GM19099 (cell line): ENCODE results near the gene GATA5.

Experiments
- POLR2A ChIP-seq: IDR thresholded peaks from 3 replicates; pipeline ENCODE4 v1.6.1; 2011; ENCODE audit warnings: low read depth; ENCODE audit not compliant: insufficient read length; ENCODE audit errors: extremely low read depth

The GATA5 gene

DNA sequence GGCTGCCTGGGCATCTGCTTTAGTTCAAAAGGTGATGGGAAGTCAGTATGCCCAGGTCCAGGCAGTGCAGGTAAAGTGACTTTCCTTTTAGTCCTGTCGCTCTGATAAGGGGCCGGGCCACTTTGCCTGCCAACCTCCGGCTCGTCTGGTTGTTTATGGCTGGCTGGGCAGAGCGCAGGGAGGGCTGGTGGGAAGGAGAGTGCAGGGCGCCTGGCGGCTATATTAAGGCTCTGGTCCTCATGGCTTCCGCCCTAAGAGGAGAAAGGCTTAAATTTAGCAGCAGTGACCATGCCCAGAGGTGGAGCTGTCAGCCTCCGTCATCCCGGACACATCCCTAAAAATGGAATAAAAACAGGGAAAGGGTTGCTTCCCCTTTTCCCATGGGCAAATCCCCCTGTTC lies 14.6 kb downstream of the GATA5 start:
- no peak for TF ChIP-seq POLR2A

DNA sequence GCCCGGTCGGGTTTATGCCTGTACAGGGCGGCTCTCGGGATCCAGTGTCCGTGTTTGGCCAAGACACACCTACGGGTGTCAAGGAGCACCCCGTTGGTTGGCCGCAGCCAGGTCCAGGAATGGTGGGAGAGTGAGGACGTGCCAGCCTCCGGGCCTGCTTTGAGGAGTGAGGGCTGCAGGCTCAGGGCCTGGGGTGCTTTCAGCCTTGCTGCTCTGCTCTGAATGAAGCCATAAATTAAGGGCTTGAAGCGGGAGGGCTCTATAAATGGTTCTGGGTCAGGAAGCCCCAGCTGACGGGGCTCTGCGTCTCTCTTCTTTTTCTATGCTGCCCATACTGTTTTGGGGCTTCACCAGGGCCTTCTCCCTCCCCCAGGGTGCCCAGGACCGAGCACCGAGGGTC lies 15.1 kb downstream of the GATA5 start:
- no peak for TF ChIP-seq POLR2A

- TF ChIP-seq POLR2A, result no peak
Measured at GRCh38 chr20:62459488-62459887, 16.3 kb downstream of the GATA5 start.

- no peak for TF ChIP-seq POLR2A
Measured at GRCh38 chr20:62458275-62459251, 17.2 kb downstream of the GATA5 start.

DNA sequence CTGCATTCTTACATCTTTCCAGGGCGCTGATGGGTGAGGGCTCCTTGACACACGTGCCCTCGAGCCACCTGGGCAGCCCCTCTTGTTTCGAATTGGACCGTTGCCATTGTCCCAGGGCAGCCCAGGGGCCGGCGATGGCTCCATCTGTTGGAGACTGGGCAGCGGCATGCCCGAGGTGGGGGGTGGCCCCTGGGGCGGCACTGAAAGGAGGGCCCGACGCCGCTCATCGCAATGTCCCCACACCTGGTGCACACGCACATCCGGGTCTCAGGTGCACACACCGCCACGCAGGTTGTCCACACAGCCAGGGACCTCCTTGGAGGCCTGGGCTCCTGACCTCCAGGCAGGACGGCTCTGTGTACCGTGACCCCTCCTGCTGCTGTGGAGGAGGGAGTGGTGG lies 18.0 kb downstream of the GATA5 start:
- no peak for TF ChIP-seq POLR2A

- TF ChIP-seq POLR2A, result no peak
Measured at GRCh38 chr20:62457098-62457497, 18.7 kb downstream of the GATA5 start.

DNA sequence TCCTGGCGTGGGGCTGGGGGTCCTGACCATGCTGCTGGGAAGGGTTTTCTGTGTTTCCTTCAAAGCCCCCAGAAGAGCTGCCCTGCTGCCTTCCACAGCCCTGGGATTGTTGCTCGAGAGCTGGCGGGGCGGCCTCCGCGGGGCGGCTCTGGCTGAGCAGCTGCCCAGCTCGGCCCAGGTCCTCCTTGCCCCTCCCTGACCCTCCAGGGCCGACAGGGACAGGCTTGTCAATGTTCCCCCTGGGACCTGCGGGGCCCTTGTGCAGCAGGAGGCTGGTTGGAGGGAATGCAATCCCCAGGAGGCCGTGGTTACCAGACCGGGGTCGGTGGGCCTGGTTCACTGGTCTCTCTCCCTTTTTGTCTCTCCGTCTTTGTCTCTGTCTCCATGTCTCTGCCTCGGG lies 19.9 kb downstream of the GATA5 start:
- no peak for TF ChIP-seq POLR2A

DNA sequence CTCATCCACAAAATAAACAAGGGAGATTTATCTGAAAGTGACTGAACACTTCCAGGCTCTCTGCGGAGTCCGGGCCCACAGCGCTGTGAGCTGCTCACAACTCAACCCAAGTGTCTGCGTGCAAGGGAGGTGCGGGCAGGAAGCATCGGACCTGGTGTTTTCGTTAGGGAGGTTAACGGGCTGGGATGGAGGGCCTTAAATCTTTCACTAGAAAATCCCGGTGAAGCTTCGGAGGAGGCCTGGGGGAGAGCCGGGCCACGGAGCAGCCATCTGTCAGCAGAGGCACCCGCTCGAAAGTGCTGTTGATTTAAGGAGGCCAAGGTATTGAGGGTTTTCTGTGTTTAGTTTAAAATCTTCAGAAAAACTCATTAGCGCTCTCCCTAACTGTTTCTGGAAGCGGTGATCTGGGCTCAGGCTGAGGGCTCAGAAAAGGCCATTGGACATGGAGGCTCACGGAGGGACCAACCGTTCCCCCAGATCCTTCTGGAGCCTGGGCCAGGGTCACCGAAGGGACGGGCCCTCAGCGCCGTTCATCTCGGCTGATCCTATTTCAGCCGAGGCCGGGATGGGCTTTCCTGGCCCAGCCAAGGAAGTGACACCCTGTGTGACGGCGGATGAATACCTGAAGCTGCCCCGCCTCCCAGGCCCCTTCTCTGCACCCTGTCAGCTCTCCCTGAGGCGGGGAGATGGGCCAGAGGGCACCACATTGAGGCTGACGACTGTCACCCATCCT lies 20.7 kb downstream of the GATA5 start:
- no peak for TF ChIP-seq POLR2A

DNA sequence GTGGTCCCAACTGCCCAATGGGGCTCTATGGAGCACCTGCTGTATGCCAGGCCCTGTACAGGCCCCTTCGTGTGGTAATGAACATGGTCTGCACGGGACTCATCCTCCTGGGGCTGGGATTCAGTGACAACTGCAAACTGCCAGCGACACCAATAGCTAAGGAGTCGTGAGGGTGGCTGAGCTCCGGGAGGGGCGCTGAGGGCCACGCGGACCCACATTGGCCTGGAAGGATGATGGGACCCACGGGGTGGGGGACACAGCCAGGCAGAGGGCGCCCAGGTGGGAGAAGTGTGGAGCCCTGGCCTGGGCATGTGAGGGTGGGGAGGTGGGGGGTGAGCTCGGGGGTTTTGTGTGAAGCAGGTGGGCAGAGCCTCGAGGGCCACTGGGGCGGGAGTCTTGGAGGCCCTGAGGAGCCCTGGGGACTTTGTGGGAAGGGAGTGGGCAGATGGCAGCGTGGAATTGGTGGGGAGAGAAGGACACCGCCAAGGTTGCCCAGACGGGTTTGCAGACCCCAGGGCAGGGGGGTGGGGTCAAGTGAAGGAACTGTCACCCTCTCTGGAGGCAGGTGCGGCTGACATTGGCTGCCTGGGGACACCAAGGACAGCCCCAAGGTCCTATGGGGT lies 22.5 kb downstream of the GATA5 start:
- TF ChIP-seq POLR2A, result no peak

GRCh38 chr20:62452475-62453095 lies 23.2 kb downstream of the GATA5 start:
- no peak for TF ChIP-seq POLR2A

DNA sequence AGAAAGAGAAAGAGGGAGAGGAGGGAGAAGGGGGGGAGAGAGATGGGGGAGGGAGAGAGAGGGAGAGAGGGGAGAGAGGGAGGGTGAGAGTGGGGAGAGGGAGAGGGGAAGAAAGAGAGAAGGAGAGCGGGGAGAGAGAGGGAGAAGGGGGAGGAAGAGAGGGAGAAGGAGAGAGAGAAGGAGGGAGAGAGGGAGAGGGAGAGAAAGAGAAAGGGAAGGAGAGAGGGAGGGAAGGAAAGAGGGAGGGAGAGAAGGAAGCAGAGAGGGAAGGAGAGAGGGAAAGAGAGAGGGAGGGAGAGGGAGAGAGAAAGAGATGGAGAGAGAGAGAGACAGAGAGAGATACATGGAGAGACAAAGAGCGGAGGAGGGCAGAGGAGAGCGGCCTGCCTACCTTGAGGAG lies 23.8 kb downstream of the GATA5 start:
- no peak for TF ChIP-seq POLR2A

DNA sequence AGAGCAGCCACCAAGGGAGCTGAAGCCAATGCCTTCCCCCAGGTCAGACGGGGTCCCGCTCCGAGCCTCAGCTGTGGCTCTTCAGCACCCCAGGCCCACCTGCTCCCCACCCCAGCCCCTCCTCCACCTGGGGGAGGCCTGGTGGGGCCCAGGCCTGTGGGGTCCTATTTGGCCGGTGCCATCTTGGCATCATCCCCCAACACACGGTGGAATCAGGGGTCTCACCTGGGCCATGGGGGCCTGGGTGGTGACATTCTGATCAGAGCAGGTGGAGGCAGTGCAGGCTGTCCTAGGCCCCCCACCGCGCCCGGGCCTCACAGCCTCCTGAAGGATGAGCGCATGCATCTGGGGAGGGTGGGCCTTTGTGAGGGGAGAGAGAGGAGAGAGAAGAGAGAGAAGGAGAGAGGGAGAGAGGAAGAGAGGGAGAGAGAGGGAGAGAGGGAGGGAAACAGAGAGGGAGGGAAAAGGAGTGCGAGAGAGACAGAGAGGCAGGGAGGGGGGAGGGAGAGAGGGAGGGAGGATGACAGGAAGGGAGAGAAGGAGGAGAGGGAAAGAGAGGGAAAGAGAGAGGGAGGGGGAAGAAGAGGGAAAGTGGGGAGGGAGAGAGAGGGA lies 24.5 kb downstream of the GATA5 start:
- no peak for TF ChIP-seq POLR2A

DNA sequence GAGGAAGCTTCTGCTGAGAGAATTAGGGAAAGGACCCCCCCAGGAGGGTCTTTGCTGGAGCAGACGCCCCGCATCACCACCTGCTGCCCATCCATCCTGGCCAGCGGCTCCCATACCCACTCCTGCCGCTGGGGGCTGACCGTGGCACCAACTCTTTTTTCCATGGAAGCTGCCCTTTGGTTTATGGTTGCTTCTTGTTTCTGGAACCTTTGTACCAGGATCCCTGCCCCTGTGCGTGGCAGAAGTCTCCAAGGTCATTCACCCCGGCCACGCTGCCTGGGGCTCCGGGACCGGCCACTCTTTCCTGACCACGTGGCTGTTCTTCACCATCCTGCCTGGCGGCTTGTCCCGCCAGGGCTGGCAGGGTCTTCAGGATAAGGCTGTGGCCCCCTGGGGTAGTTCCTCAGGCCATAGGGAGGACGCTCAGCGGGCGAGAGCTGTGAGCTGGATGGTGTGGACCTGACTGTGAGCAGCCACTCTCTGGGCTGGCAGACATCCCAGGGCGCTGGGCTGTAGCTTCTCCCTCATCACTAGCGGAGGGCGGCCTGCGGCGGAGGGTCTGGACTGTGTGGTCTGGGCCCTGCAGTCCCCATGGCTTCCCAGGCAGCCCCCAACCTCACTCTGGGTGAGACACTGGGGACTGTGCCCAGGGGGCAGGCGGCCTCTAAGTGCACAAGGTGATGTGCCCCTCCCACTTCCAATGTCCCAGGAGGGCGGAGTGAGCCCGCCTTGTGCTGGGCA lies 25.7 kb downstream of the GATA5 start:
- TF ChIP-seq POLR2A, result no peak

- TF ChIP-seq POLR2A, result no peak
Measured at GRCh38 chr20:62448788-62449187, 27.0 kb downstream of the GATA5 start.
